Neural crest cell (in vitro differentiated cells): ENCODE data around the gene CCDC182. TPM values are rescaled to one million over a fixed set of nuclear protein-coding genes. Genes with fewer than 3 reads are reported as not detected.
A peak's percentile ranks its signal among the peaks of the same experiment; 100 is the strongest.

Source experiments
- DNase-seq: peaks from one replicate; pipeline ENCODE4 v3.0.0; 2021; ENCODE audit warnings: low read depth, mixed read lengths, low spot score
- H3K27ac Mint-ChIP-seq: one replicate; pipeline ENCODE4 v1.8.0; 2021; ENCODE audit warnings: mild to moderate bottlenecking, mixed read lengths; ENCODE audit not compliant: unreplicated experiment
- H3K27me3 Mint-ChIP-seq: 2 replicates; pipeline ENCODE4 v1.8.0; 2021; ENCODE audit warnings: low read depth, mild to moderate bottlenecking, mixed read lengths
- H3K36me3 Mint-ChIP-seq: 2 replicates; pipeline ENCODE4 v1.8.0; 2021; ENCODE audit warnings: low read depth, mild to moderate bottlenecking, mixed read lengths
- H3K4me1 Mint-ChIP-seq: 2 replicates; pipeline ENCODE4 v1.8.0; 2021; ENCODE audit warnings: mixed read lengths
- H3K4me3 Mint-ChIP-seq: one replicate; pipeline ENCODE4 v1.8.0; 2021; ENCODE audit warnings: mild to moderate bottlenecking, mixed read lengths
- H3K9me3 Mint-ChIP-seq: 2 replicates; pipeline ENCODE4 v1.8.0; 2021; ENCODE audit warnings: mixed read lengths
- total RNA-seq: library from RNA; stranded (reverse); gene quantifications from 2 replicates; pipeline ENCODE4 v1.2.1, GENCODE V29; 2021
- TF ChIP-seq, protein P1 (sequence below): fragments of 200-600 bp; sonication (generic); conservative IDR thresholded peaks from 2 replicates; pipeline ENCODE4 v1.5.0; 2021; ENCODE audit warnings: antibody characterized with exemption, mild to moderate bottlenecking

Gene CCDC182
- total RNA-seq, 1 donor from 2014 or later, result not detected

DNA sequence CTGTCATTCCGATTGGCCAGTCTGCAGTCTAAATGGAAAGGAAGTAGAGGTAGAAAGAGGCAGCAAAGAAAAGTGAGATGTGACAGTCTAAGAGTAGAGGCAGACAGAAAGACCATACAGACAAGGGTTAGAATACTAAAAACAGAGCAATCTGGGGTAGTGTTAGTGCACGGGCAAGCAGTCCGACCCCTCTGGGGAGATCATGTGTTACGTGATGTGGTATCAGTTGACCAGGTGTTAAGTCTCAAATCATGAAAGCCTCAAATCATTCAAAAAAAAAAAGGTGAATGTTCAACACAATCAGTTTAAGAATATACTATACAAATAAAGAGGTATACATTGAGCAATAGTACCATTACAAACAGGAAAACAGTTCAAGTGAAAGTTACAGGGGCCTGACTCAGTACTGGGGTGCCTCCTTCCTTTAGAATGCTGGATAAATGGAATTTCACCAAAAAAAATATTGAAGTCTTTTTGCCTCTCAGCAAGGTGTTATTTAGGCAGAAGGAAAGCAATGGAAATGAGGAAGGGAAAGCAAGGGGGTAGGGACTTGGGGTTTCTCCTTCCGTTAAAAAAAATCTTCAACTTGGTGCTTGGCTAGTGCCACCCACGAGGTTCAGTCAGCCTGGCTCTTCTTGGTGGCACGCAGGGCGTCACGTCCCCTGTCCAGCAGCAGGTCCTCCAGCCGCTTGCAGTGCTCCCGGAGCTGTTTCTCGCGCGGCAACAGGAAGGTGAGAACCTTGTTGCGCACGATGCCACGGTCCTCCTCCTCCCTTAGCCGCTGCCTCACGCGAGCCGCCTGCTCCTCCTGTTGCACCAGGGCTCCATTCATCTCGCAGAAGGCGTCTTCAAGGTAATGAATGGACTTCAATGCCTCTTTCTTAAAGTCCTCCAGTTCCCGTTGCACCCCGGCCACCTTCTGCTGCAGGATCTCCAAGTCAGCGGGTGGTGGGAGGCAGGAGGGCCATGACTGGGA lies 616 bp downstream of the CCDC182 start:
- Mint-ChIP-seq H3K4me1 (peaks cover 17% of the 10 kb centered on the region), H3K9me3 (no peaks in the 10 kb centered on the region), H3K27ac (peak overlapping the region; percentile 44), H3K4me3 (no peak overlapping the region), H3K36me3 (no peaks in the 10 kb centered on the region), H3K27me3 (no peaks in the 10 kb centered on the region)
- no peak for DNase-seq
- TF ChIP-seq, protein P1, sequence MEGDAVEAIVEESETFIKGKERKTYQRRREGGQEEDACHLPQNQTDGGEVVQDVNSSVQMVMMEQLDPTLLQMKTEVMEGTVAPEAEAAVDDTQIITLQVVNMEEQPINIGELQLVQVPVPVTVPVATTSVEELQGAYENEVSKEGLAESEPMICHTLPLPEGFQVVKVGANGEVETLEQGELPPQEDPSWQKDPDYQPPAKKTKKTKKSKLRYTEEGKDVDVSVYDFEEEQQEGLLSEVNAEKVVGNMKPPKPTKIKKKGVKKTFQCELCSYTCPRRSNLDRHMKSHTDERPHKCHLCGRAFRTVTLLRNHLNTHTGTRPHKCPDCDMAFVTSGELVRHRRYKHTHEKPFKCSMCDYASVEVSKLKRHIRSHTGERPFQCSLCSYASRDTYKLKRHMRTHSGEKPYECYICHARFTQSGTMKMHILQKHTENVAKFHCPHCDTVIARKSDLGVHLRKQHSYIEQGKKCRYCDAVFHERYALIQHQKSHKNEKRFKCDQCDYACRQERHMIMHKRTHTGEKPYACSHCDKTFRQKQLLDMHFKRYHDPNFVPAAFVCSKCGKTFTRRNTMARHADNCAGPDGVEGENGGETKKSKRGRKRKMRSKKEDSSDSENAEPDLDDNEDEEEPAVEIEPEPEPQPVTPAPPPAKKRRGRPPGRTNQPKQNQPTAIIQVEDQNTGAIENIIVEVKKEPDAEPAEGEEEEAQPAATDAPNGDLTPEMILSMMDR, result no peak

DNA sequence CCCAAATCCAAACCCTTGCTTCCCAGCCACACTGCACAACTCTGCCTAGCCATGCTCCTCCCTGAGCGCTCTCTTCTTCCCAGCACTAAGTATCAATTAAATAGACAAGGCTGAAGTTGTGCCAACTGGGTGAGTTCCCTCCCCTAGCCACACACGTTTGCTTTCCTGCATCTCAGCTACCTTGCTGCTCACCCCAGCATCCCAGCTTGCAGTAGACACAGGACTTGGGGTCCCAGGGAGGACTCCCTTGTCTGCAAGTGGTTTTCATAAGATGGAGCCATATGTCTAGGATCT lies 4.9 kb downstream of the CCDC182 start:
- TF ChIP-seq, protein P1, result peak; percentile 8
- no peak for DNase-seq
- Mint-ChIP-seq H3K27me3 (no peaks in the 10 kb centered on the region), H3K36me3 (no peaks in the 10 kb centered on the region), H3K9me3 (peaks cover 3% of the 10 kb centered on the region), H3K27ac (peak overlapping the region; percentile 16), H3K4me3 (no peak overlapping the region), H3K4me1 (peaks cover 16% of the 10 kb centered on the region)

DNA sequence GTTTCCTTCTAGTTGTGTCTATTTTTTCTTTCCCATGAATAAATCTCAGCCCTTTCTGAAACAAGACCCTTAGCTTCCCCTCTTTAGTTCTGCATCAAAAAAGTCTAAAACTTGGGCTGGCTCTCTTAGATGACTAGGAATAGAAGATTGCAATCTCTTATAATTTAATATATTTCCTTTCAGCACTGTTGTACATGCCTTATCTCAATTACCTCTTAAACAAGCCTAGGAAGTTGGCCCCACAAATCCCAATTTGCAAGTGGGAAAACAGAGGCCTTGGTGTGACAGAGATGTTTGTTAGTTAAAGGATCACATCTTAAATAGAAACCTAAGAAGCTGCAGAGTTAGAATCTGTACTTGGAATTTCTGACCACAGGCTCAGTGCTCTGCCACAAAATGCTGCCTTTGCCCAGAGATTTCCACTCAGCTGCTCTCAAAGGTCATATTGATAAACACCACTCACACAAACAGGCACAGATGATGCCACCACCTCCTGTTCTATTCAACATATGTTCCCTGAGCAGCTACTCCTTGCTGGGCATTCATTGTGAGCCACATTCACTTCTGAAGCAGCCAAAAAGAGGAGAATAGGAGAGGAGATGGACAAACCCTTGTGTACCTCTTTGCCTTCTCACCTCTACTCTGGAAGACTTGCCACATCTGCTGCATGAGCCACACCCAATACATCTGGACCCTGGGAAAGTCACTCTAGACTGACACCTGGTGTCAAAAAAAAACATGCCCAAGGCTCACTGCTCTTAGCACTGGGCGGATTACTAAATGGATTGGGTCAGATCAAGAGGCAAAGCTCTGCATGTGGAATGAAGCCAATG lies 5.5 kb downstream of the CCDC182 start:
- H3K4me3 Mint-ChIP-seq, result no peak overlapping the region
- TF ChIP-seq, protein P1, result peak; percentile 59
- H3K36me3 Mint-ChIP-seq, result no peaks in the 10 kb centered on the region
- DNase-seq, result no peak
- peaks cover 3% of the 10 kb centered on the region for H3K9me3 Mint-ChIP-seq
- peaks cover 21% of the 10 kb centered on the region for H3K4me1 Mint-ChIP-seq
- peak overlapping the region; percentile 16 for H3K27ac Mint-ChIP-seq
- H3K27me3 Mint-ChIP-seq, result no peaks in the 10 kb centered on the region

DNA sequence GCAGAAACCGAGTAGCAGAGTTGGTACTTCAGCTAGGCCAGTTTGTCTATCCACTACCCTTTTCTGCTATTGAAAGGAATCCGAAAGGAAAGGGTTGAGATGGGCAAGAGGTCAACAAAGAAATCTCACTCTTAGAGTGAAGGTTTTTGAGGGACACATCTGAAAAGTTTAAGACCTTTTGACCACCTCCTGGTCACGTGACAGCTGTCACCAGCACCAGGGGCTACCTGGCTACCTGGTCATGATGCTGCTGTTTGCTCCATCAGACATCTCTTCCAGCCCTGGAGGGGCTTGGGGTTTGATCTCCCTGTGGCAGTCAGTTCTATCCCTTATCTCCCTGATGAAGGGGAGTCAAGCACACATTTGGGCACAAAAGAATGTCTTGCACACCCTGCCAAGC lies 7.6 kb downstream of the CCDC182 start:
- no peaks in the 10 kb centered on the region for H3K36me3 Mint-ChIP-seq
- H3K4me1 Mint-ChIP-seq, result peaks cover 27% of the 10 kb centered on the region
- no peak for DNase-seq
- peaks cover 3% of the 10 kb centered on the region for H3K9me3 Mint-ChIP-seq
- no peaks in the 10 kb centered on the region for H3K27me3 Mint-ChIP-seq
- TF ChIP-seq, protein P1, result no peak
- no peak overlapping the region for H3K4me3 Mint-ChIP-seq
- no peak overlapping the region for H3K27ac Mint-ChIP-seq

GRCh38 chr17:57735707-57736106 lies 9.4 kb downstream of the CCDC182 start:
- H3K4me3 Mint-ChIP-seq, result no peak overlapping the region

More at GRCh38 chr17:57735707-57736106, 9.4 kb downstream of the CCDC182 start:
- Mint-ChIP-seq H3K9me3 (peaks cover 3% of the 10 kb centered on the region), H3K4me1 (peaks cover 27% of the 10 kb centered on the region), H3K27me3 (no peaks in the 10 kb centered on the region), H3K36me3 (no peaks in the 10 kb centered on the region), H3K27ac (no peak overlapping the region)
- TF ChIP-seq, protein P1, result peak; percentile 48
- no peak for DNase-seq
